Right lobe of liver (tissue), 6 donors: ENCODE measurements around the gene RAD23A. TPM values are rescaled to one million over a fixed set of nuclear protein-coding genes. Genes with fewer than 3 reads are reported as not detected.
A peak's percentile ranks its signal among the peaks of the same experiment; 100 is the strongest.

Experiments used
- ATAC-seq, 4 donors: fragments of 200-7000 bp; cut with Tn5 transposase; one replicate each; pipeline ENCODE4 v1.9.1; 2020; ENCODE audit warnings: mild to moderate bottlenecking in 4 of 4, moderate library complexity in 4 of 4
- DNase-seq, 3 donors: peaks; one replicate each; pipeline ENCODE4 v3.0.0-alpha.2; 2020
- H3K27ac ChIP-seq, 3 donors: fragments of 200-600 bp; one replicate each; pipeline ENCODE4 v1.8.0; 2022
- H3K27me3 ChIP-seq, 2 donors: fragments of 200-600 bp; one replicate each; pipeline ENCODE4 v1.8.0; 2022
- H3K36me3 ChIP-seq, 4 donors: fragments of 200-600 bp; sonication (generic) in 1 of 4; one replicate each; pipeline versions ENCODE4 v1.5.1 to v1.8.0; 2017 to 2022; ENCODE audit warnings: control low read depth in 1 of 4
- H3K4me1 ChIP-seq, 4 donors: fragments of 200-600 bp; sonication (generic) in 1 of 4; one replicate each; pipeline versions ENCODE4 v1.5.1 to v1.8.0; 2017 to 2022; ENCODE audit warnings: control low read depth in 1 of 4
- H3K4me3 ChIP-seq, 3 donors: fragments of 200-600 bp; one replicate each; pipeline ENCODE4 v1.8.0; 2022
- H3K9me3 ChIP-seq, 4 donors: fragments of 200-600 bp; sonication (generic) in 1 of 4; one replicate each; pipeline versions ENCODE4 v1.5.1 to v1.8.0; 2017 to 2022; ENCODE audit warnings: control low read depth in 1 of 4
- CTCF ChIP-seq, 4 donors: fragments of 200-600 bp in 3 of 4; fragments of 450-650 bp in 1 of 4; IDR thresholded peaks; one replicate each; pipeline versions ENCODE4 v1.5.1 to v1.8.0; 2016 to 2022; ENCODE audit warnings: antibody characterized with exemption in 4 of 4, mild to moderate bottlenecking in 2 of 4
- POLR2A ChIP-seq: fragments of 450-650 bp; IDR thresholded peaks from one replicate; pipeline ENCODE4 v1.6.1; 2017; ENCODE audit warnings: antibody characterized with exemption, mild to moderate bottlenecking
- WGBS: methylation state at CpG from one replicate; pipeline ENCODE4 v1.1.6; 2018; ENCODE audit warnings: low coverage, low lambda C conversion rate; ENCODE audit not compliant: insufficient coverage; ENCODE audit errors: missing lambda C conversion rate; 5-methylcytosine and 5-hydroxymethylcytosine counted together
- intact Hi-C, 2 donors: fragments of 100-400 bp; cut with DNase I; formaldehyde crosslinking; loops; one replicate each; pipeline versions ENCODE4 v1.11.2 to v1.14.1; 2022
- total RNA-seq, 6 experiments: library from RNA; depleted of rRNA in 2 of 6; stranded (reverse); fragments of >200 nt in 2 of 6; fragmentation: NEBNext Ultra II Directional in 3 of 6; extraction: Animal tissue kit (Norgen Biotek cat#: 25700) in 3 of 6; gene quantifications; one replicate each; pipeline versions ENCODE4 v1.1.0 to v1.2.4, GENCODE V29; 2016 to 2023
- donor health status: DM: no; HTN: yes; CAD: no.
- donor health status: DM: no; HTN: no; CAD: no.
- donor health status: DM: no; HTN: no; CAD: no.
- donor health status: DM: no; HTN: yes; CAD: no.
- donor health status: DM: no; HTN: yes; CAD: no.

Gene RAD23A
- total RNA-seq, 6 experiments from 2014 or later = 37.8 to 69.0 (median 52.9) TPM

- TF ChIP-seq CTCF (IDR thresholded peaks at IDR 0.05) (no peak), POLR2A (no peak)
- no peak for DNase-seq
- peaks cover 0 to 20% (median 9%) of the 10 kb centered on the region in 4 donors for H3K4me1 ChIP-seq
- ATAC-seq = no peak
- WGBS = 24% methylated on average over 11 of the region's 16 CpGs
- H3K27ac ChIP-seq = peak overlapping the region in 2 of 3 donors; percentile 61 to 66
- H3K9me3 ChIP-seq = no peaks in the 10 kb centered on the region
- H3K4me3 ChIP-seq = peak overlapping the region; percentile 95 to 99 (median 99)
- intact Hi-C loops = loop anchor here in 1 of 2 donors (10.0 kb wide), 1 partner anchor 48 kb away; the partner anchor contains the start of genes DNASE2 and KLF1
- H3K27me3 ChIP-seq = no peaks in the 10 kb centered on the region
- H3K36me3 ChIP-seq = peaks cover 0 to 28% (median 15%) of the 10 kb centered on the region in 4 donors
Observed at GRCh38 chr19:12932392-12933286, 13.0 kb upstream of the RAD23A start.

GRCh38 chr19:12933287-12934072 lies 12.2 kb upstream of the RAD23A start, which contains the start of gene FARSA:
TSS of gene FARSA (minus strand) at chr19:12933711. CDS start at chr19:12933696, 15 bp downstream.
- peak; percentile 73 to 82 (median 78) for ATAC-seq
- intact Hi-C loops = loop anchor here in 1 of 2 donors (10.0 kb wide), 1 partner anchor 49 kb away; the partner anchor contains the start of genes DNASE2 and KLF1
- H3K4me1 ChIP-seq = peaks cover 0 to 22% (median 11%) of the 10 kb centered on the region in 4 donors
- H3K36me3 ChIP-seq = peaks cover 0 to 20% (median 10%) of the 10 kb centered on the region in 4 donors
- under 1% methylated on average over 16 of the region's 51 CpGs for WGBS
- peak within 1 kb of the TSS; percentile 61 to 69 (median 66) for H3K27ac ChIP-seq
- peak; percentile 43 for TF ChIP-seq POLR2A
- TF ChIP-seq CTCF (IDR thresholded peaks at IDR 0.05) = no peak
- H3K27me3 ChIP-seq = no peaks in the 10 kb centered on the region
- no peaks in the 10 kb centered on the region for H3K9me3 ChIP-seq
- DNase-seq = peak; percentile 92 to 95 (median 94)
- H3K4me3 ChIP-seq = peak within 1 kb of the TSS; percentile 95 to 99 (median 99)

GRCh38 chr19:12935071-12935470 lies 10.6 kb upstream of the RAD23A start:
- 91% methylated on average over 6 of the region's 10 CpGs for WGBS
- Histone ChIP-seq H3K27me3 (no peaks in the 10 kb centered on the region), H3K4me1 (peaks cover 0 to 29% (median 14%) of the 10 kb centered on the region in 4 donors), H3K9me3 (no peaks in the 10 kb centered on the region), H3K36me3 (peaks cover 1 to 16% (median 10%) of the 10 kb centered on the region in 4 donors), H3K27ac (no peak overlapping the region), H3K4me3 (no peak overlapping the region)
- TF ChIP-seq CTCF (IDR thresholded peaks at IDR 0.05) (no peak), POLR2A (no peak)
- intact Hi-C loops = loop anchor here in 1 of 2 donors (10.0 kb wide), 1 partner anchor 50 kb away; the partner anchor contains the start of genes DNASE2 and KLF1
- DNase-seq (no peak), ATAC-seq (no peak)

GRCh38 chr19:12936582-12936981 lies 9.1 kb upstream of the RAD23A start:
- TF ChIP-seq POLR2A (no peak), CTCF (IDR thresholded peaks at IDR 0.05) (no peak)
- Histone ChIP-seq H3K27ac (no peak overlapping the region), H3K9me3 (no peaks in the 10 kb centered on the region), H3K4me1 (peaks cover 0 to 42% (median 17%) of the 10 kb centered on the region in 4 donors), H3K4me3 (no peak overlapping the region), H3K27me3 (no peaks in the 10 kb centered on the region), H3K36me3 (peaks cover 7 to 26% (median 18%) of the 10 kb centered on the region in 4 donors)
- WGBS = 51% methylated on average over 2 of the region's 7 CpGs
- intact Hi-C loops = loop anchor here in 1 of 2 donors (10.0 kb wide), 1 partner anchor 52 kb away; the partner anchor contains the start of genes DNASE2 and KLF1
- DNase-seq (no peak), ATAC-seq (no peak)
